Activated CD4-positive, alpha-beta T cell treated with anti-CD3 and anti-CD28 coated beads for 48 hours (primary cell): ENCODE measurements around the gene CNIH3.

ENCODE experiments used
- DNase-seq: peaks from one replicate; pipeline ENCODE4 v3.0.0-alpha.2; 2020

CNIH3 gene

DNA sequence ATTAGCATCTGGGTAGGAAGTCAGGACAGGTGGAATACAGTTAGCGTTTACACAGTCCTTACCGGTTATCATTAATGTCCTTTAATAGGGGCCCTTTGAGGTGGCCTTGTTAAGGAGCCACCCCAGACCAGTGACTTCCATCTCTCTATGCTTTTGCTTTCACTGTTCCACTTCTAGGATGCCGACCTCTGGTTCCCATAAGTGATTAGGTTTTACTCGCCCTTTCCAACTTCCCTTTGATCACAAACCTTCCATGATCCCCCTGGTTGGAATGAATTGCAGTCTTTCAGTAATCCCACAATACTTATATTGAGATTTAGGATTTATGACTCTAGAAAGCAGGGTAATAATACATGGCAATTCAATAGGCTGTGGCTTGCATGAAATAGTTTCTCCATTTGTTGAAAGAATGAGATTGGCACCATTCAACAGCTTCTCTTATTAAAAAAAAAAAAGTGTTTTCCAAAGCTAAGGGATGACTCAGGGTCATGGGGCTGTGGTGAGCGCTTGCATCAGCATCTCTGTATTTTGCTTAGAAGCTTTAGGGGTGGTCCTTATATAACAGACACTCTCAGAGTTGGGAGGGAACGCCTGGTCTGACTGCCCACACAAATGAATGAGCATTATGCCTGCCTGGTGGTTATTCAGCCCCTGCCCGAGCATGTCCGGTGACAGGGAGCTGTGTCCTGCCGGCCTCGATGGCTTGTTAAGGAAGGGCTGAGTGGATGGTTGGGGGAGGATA lies 110.5 kb downstream of the CNIH3 start:
- no peak for DNase-seq

DNA sequence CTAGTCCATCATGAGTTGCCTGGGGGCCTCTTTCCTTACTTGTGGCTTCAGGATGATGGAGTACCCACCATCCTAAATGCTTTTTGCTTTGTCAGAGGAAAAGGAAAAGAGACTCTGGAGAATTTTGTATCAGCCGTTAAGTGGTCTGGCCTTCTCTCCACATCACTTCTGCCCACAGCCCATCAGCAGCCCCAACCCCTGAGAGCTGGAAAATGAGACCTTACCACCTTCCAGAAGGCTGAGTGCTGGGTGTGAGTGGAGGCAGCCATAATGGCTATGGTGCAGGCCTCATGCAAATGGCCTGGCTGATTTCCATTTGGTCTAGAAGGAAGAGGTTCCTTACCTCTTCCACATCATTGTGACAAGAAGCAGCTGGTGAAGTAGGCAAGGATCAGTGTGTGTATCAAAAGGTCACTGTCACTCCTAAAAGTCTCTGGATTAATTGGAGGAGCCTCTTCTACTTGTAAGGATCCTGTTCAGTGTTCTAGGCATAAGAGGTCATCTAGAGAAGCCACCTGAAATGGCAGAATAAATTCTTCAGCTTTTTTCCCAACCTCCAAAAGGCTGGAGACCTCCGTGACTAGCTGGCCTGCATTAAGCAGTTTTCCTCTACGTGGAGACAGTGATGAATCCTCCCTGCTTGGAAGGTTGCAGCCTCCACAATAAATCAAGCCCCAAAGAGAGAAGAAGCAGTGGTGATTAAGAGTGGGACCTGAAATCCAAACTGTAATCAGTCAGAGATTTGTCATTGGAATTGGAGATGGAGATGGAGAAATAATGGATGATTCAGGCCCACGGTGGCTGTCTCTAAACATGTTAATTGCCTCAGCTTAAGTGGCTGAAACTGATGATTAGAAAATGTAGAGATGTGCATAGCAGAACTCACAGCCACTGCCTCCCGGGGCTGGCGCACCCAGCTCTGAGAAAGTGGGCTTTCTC lies 111.5 kb downstream of the CNIH3 start:
- no peak for DNase-seq

DNA sequence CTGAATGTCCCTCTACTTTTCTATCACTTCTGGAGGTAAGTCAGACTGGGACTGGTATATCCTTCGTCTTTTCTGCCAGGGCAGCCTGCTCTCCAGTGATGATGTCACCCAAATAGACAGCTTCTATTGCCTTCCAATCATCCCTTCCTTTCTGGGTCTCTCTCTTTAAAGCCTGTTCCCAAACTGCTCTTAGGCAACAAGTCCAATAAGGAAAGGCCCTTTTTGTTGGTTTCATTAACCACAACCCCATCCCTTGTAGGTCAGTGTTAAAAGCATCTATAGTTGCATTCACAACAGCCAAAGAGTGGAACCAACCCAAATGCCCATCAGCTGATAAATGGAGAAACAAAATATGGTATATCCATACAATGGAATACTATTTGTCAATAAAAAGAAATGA lies 114.4 kb downstream of the CNIH3 start:
- DNase-seq = no peak

DNA sequence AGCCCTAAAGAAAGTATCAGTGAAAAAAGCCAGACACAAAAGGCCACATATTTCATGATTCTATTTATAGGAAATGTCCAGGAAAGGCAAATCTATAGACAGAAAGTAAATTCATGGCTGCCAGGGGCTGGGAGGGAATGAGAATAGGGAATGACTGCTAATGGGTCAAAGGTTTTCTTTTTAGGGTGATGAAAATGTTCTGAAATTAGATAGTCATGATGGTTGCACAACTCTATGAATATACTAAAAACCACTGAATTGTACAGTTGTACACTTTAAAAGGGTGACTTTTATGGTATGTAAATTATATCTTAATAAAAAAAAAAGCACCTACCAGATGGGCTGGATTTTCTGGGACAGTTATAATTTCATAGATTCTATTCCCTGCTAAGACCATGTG lies 114.8 kb downstream of the CNIH3 start:
- DNase-seq = no peak

DNA sequence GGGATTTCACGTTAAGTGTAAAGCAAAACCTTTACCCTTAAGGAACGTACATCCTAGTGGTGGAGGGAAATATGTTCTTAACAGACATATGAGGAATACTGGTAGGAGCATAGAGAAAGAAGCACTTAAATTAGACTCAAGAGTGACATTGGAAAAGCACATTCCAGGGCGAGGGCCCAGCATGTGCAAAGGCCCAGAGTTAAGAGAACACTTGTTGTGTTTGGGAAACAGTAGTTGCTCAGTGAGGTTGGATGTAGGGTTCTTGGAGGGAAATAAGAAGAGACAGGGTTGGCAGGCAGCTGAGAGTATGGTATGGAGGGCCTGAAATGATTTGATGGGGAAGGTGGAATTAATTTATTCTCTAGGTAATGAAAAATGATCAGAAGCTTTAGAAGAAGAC lies 115.5 kb downstream of the CNIH3 start:
- DNase-seq = no peak

DNA sequence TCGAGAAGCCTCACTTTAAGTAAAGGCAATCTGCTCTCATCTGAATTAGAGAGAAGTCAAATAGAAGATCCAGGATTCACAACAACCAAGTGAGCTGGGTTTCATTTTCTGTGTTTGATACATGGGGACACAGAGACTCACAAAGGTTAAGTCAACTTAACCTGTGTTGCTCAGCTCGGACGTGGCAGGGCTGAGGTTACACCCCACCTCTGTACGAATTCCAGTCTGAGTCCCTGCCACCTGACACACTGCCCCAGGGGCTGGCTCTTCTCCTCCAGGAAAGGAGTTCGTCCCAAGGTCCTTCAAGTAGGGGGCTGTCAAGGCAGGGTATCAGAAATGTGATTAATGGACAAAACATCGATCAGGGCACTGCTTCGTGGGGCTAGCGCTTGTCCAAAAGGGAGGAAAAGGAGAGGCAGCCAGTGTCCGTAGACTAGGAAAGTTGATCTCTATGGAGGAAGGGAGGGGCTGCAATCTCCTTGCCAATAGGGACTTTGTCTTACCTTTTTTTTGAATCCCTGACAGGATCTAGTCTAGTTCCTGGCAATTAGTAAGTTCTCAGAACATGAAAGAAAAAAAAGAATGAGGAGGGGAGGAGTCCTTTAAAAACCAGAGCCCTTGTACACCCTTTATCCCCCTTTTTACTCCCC lies 116.4 kb downstream of the CNIH3 start:
- DNase-seq = no peak

DNA sequence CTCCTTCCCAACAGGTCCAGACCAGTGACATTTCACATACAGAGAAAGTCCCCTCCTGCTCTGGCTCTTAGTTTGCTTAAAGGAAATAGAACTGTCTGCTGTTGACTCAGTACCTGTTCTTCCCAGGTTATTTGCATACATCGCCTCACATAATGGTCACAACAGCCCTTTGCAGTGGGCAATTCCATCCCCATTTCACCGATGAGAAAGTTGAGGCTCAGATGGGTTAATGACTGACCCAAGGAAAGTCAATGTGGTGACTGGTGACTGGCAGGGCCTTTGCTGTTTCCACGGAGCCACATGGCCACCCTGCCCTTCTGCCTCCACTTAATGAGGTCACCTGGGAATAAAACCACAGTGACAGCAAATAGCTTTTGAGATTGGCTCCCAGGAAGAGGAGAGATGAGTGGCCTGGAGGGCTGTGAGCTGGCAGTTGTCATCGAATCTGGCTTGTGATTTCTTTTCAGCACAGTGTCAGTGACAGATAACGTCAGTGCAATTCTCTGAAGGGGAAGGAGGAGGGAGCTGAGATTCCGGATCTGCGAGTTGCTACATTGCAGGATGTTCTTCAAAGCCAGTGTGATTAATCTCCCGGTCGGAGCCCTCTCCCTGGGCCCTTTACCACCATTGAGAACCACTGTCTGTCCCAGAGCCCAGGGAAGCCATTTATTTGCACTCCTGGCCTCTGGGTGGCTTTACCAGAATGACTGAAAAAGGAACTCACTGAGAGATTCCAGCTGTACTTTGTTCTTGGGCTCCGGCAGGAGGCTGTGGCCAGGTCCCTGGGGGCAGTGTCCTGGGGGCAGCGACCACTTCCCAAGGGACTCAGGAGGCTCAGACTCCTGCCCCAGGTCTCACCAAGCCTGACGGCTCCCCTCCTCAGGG lies 117.2 kb downstream of the CNIH3 start:
- no peak for DNase-seq

DNA sequence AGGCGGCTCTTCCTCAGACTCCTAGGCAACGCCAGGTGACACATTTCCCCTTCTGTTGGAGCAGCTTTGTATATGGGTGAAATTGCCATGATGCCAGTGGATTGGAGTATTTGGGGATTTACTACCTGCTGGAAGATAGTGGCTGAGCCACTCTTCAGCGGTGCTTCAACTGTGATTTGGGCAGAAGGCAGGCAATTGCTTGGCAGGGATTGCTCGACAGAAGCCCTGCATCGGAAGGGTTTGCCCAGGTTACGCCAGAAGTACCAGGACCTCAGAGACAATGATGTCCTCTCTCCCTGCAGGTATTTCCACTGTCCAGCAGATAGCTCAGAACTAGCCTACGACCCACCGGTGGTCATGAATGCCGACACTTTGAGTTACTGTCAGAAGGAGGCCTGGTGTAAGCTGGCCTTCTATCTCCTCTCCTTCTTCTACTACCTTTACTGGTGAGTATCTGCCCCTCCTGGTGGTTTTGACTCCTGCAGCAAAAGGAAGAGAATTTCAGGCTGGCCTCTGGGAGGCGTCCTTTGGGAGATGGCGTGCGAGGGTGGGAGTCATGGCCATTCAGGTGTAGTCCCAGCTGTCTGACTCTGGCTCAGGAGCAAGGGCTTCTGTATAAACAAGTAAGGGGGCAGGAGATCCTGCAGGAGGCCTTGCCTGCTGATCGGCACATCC lies 118.3 kb downstream of the CNIH3 start:
- no peak for DNase-seq

DNA sequence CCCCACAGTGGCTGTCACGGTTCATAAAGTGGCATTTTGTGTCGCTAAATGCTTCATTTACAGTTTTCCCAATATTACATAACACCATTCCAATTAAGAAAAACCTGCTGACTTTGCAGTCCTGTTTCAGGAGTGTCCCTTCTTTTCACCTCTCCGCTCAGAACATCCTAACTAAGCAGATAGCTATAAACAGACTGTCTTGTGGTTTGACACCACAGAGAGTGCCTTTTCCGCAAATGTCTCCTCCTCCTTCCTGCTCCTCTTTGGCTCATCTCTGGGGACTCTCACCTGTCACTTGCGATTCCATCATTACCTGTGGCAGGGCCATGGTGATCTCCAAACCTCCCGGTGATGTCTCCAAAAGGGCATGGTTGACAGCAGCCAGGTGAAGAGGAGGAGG lies 119.0 kb downstream of the CNIH3 start:
- DNase-seq = no peak

DNA sequence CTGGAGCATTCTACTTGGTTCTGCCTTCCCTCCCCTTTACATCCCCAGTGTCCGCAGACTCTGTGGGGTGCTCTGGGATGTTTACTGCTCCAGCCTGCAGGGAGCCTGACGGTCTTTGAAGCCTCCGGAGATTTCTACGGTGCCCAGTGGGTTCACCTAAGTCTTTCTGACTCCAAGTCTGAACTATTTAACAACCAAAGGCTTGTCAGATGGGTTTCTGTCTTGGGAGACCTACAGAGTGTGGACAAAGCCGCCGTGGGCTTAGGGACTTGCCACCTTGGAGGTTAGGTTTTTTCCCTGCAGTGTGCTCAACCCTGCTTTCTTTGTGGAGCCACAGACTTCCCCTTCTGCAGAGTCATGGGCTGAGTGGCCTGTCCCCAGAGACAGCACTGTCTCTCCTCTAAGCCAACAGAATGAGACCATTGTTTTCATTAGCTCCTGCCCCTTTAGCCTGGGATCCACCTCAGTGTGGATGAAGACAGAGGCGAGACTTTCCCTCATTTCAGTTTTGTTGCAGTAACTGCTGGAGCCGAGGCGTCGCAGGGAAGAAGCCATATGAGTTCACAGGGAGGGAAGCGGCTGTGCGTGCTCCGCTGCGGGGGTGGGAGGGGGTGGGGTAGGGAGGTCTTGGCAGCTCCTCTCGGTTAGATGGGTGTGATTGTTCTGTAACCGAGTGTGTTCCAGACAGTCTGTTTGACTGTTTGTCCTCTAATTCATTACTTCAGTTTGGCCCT lies 120.7 kb downstream of the CNIH3 start:
- no peak for DNase-seq

DNA sequence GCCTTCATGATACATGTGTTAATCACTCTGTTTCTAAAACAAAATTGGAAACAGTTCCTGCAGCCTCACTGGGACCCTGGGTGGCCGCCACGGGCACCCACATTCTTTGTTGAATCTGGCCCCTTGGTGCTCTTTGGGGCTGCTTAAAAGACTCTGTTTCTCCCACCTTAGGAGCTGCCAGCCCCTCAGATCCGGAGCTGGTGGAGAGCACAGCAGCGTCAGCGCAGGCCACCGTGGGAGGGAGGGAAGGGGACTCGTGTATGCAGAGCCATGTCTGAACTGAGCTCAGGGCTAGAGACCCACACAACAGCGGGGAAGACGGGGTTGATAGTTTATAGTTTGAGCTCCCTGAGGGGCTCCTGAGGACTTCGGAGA lies 121.2 kb downstream of the CNIH3 start:
- DNase-seq = no peak

DNA sequence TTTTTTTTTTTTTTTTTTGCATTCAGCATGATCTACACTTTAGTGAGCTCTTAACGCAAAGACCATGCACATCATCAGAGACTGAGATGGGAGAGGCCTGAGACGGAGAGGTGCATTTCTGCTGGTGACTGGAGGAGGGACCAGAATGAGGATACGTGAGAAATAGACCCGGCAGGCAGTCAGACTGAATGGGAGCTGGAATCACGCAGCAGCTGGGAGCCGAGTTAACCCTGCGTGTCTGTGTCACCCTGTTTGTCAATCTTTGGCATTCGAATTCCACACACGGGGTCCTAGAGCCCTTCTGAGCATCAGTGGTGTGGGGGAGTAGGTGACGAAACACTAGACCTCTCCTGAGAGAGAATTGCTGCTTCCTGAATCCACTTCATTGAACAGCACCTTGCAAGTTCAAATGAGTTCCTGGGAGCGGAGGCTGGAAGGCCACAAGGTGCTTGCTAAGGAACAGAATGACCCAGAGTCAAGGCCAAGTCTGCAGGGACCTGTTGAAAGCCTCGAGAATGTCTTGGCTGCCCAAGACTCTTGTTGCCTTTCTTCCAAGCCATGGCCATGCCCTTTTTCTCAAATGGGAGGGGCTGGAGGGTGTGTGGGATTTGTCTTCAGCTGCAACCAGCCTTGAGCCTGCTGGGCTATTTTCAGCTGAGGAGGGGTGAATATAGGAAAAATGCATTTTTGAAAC lies 123.3 kb downstream of the CNIH3 start:
- no peak for DNase-seq

DNA sequence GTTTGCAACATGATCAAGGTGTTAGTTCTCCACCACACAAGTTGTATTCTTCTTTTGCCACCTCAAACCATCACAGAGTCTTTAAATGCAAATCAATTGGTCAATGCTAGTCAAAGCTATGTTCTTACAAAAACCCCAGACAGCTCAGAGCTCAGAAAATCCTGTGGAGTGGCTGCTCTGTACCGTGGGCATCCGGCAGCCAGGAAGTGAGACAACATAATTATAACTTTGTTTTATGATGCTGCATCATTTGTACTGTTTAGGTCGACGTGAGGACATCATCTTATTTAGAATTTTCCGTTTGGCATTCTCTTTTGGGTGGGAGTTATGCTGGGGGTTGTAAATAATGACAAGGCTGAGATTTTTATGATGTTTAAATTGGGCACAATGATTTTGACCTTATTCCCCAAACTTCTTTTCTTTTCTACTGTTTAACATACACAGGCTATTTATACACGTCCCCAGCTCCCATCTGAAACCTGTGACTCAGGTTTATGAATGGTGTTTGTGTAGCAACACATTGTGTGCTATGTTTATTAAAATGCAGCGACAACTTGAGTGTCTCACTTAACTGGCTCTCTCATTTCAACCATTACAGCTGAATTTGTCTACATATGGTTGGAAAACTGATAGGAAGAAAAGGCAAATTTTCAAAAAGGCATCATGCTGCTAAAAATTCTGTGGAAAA lies 124.0 kb downstream of the CNIH3 start:
- DNase-seq = no peak

DNA sequence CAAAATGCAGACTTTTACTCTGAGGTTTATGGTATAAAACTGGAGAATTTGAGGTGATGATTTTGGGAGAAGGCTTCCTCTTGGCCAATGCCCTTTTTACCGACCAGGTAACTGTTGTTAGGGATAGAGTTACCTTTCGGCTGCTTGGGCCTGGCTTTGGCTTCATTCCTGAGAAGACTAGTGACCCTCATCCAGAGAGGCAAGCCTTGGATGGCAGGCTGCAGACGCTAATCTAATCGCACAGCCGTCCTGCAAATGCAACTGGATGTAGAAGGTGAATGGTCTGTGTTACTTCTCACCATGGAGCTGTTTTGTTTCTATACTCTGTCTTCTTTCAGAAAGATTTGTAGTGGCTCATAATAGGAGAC lies 124.6 kb downstream of the CNIH3 start:
- no peak for DNase-seq

DNA sequence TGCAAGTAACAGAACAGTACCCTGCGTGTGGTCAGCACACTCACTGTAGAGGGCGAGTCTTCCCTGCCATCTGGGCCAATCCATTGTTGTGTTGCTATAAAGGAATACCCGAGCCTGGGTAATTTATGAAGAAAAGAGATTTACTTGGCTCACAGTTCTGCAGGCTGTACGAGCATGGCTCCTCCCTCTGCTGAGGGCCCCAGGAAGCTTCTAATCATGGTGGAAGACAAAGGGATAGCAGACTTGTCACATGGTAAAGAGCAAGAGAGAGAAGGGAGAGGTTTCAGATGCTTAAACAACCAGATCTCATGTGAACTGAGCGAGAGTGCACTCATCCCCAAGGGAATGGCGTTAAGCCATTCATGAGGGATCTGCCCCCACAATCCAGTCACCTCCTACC lies 126.2 kb downstream of the CNIH3 start:
- DNase-seq = no peak

DNA sequence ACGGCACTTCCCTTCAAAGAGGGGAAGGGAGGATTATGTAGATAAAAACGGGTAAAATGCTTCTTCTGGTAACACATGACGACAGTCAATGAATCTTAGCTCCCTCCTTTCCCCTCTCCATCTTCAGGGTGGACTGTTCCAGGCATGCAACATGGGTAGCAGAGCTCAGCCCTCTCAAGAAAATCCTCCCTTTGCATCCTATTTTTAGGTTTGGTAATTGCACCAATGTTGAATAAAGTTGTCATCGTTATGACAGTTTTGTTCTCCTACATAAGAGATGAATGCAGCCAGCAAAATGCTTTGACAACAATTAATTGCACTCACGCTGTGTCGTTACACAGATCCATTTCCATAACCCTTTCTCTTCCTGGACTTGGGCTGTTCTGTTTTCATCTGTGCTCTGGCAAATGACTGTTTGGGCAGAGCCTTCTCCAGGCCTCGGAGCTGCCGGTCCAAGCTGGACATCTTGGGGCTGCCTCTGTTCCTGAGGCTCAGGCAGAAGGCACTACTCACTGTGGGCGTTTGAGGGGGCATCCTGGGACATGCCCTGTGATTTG lies 127.6 kb downstream of the CNIH3 start:
- no peak for DNase-seq

DNA sequence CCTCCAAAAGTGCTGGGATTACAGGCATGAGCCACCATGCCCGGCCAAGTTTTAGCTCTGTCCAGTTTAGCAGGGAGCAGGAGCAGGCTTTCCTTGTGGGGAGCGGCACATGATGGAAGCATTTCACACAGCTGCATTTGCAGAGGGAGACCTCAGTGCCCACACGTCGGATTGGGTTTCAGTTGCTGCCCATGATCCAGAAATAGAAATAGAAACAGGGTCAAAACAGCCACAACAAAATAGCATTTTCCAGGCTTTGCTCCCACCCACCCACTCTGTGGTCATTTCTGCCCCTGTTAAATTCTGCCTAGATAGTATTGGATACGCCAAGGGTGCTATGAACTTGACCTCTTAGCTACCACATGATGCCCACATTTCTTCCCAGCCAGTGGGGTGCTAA lies 128.4 kb downstream of the CNIH3 start:
- DNase-seq = no peak

DNA sequence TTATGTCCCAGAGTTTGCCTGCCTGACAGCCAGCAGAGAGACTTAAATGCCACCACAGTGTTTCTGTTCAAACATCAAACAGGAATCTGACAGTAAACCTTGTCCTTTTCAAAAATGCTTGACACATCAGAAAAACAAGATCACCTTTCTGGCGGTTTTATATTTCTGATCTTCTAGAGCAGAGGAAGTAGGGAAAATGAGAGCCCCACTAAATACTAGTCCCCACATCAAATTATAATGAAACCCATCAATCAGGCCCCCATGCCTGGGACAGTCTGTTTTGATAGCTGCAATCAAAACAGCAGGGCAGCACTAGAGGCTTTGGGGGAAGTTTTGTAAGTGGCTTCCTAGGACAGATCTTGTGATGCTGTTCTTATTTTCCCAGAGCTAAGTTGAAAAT lies 129.3 kb downstream of the CNIH3 start:
- DNase-seq = no peak

DNA sequence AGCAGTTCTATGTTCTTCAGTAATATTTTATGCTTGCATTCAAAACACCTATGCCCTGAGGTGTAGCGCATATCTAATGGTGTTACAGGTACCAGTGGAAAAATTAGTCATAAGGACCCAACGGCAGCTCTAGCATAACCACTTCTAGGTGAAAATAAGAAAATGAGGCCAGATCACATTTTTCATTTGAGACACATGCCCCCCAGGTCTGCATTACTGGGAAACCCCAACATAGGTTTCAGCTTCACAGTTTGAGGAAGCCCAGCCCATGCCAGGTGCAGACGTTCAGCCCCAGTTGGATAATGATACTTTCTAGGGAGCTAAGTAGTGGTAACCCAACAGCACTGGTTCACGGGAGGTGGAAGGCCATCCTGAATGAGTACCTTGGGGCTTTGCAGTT lies 129.8 kb downstream of the CNIH3 start:
- DNase-seq = no peak

DNA sequence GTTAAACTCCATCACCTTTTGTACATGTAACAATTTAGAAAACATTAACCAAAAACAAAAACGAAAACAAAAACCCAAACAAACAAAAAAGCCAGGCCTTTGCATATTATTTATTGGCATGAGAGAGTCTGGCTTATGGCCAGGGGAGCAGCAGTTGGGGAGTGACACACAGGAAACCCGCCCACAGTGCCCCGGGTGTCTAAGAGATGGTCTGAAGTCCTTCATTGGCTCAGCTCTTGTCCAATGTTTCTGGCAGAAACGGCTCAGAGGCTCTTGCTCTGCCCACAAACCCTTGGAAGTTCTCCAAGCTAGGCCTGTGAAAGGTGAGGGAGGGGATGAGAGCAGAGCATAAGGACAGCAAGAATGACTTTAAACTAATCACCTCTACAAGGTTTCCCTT lies 131.5 kb downstream of the CNIH3 start:
- peak; percentile 51 for DNase-seq
